CD14-positive monocyte (primary cell): ENCODE results near the gene TM9SF3. TPM values are rescaled to one million over a fixed set of nuclear protein-coding genes. Genes with fewer than 3 reads are reported as not detected.

ENCODE experiments used
- DNase-seq, 3 donors: peaks; one replicate each; pipeline ENCODE4 v3.0.0-alpha.2; 2011 to 2022
- H2AFZ ChIP-seq: 2 replicates; pipeline ENCODE4 v1.6.0; 2012; ENCODE audit warnings: mild to moderate bottlenecking, low read depth, low read length, inconsistent platforms; ENCODE audit not compliant: insufficient read depth, poor library complexity, severe bottlenecking
- H3K27ac ChIP-seq, 2 donors: 1 replicate in 1 of 2; 2 replicates in 1 of 2; pipeline ENCODE4 v1.5.1; 2012 to 2013; ENCODE audit warnings: low read length in 2 of 2, control low read depth in 1 of 2, inconsistent platforms in 1 of 2, low read depth in 1 of 2, mild to moderate bottlenecking in 1 of 2
- H3K27me3 ChIP-seq, 2 donors: one replicate each; pipeline versions ENCODE4 v1.6.0 to v1.6.1; 2011 to 2013; ENCODE audit warnings: low read length in 2 of 2; ENCODE audit not compliant: control insufficient read depth in 2 of 2, insufficient read depth in 2 of 2
- H3K36me3 ChIP-seq, 2 donors: replicated peaks in 1 of 2; 1 replicate in 1 of 2; 2 replicates in 1 of 2; pipeline versions ENCODE4 v1.5.1 to v1.6.1; 2012 to 2013; ENCODE audit warnings: low read length in 2 of 2, control low read depth in 1 of 2, inconsistent platforms in 1 of 2, mild to moderate bottlenecking in 1 of 2; ENCODE audit not compliant: insufficient read depth in 2 of 2, control insufficient read depth in 1 of 2
- H3K4me1 ChIP-seq, 2 donors: 1 replicate in 1 of 2; 2 replicates in 1 of 2; pipeline versions ENCODE4 v1.5.1 to v1.6.1; 2012 to 2013; ENCODE audit warnings: low read length in 2 of 2, control low read depth in 1 of 2, inconsistent platforms in 1 of 2, mild to moderate bottlenecking in 1 of 2, moderate library complexity in 1 of 2; ENCODE audit not compliant: insufficient read depth in 2 of 2, control insufficient read depth in 1 of 2
- H3K4me2 ChIP-seq: replicated peaks from 2 replicates; pipeline ENCODE3; 2012; ENCODE audit warnings: low read length, moderate library complexity, mild to moderate bottlenecking; ENCODE audit not compliant: poor library complexity, severe bottlenecking; ENCODE audit errors: extremely low read depth
- H3K4me3 ChIP-seq, 3 experiments: fragments of 200-600 bp in 1 of 3; sonication (generic) in 1 of 3; replicated peaks in 1 of 3; 1 replicate in 2 of 3; 2 replicates in 1 of 3; pipeline ENCODE4 v1.5.1; 2011 to 2013; ENCODE audit warnings: low read length in 3 of 3, mild to moderate bottlenecking in 3 of 3, control low read depth in 2 of 3, low read depth in 2 of 3, inconsistent platforms in 1 of 3, moderate library complexity in 1 of 3
- H3K79me2 ChIP-seq: 2 replicates; pipeline ENCODE4 v1.6.0; 2012; ENCODE audit warnings: mild to moderate bottlenecking, control low read depth, inconsistent platforms, low read length, moderate library complexity; ENCODE audit not compliant: insufficient read depth
- H3K9ac ChIP-seq: 2 replicates; pipeline ENCODE4 v1.6.0; 2017; ENCODE audit warnings: low read length, mild to moderate bottlenecking; ENCODE audit not compliant: insufficient read depth, poor library complexity, severe bottlenecking
- H3K9me3 ChIP-seq, 2 donors: replicated peaks in 1 of 2; 1 replicate in 1 of 2; 2 replicates in 1 of 2; pipeline versions ENCODE4 v1.5.1 to v1.6.1; 2012 to 2013; ENCODE audit warnings: low read length in 2 of 2, control low read depth in 1 of 2; ENCODE audit not compliant: control insufficient read depth in 1 of 2, insufficient read depth in 1 of 2
- H4K20me1 ChIP-seq: 2 replicates; pipeline ENCODE4 v1.6.0; 2012; ENCODE audit warnings: mild to moderate bottlenecking, low read length, control low read depth, moderate library complexity; ENCODE audit not compliant: insufficient read depth
- H3K27ac Mint-ChIP-seq, 7 donors: one replicate each; pipeline ENCODE4 v1.8.0; 2020; ENCODE audit warnings: mild to moderate bottlenecking in 7 of 7, mixed read lengths in 7 of 7, moderate library complexity in 6 of 7, inconsistent platforms in 2 of 7
- H3K27me3 Mint-ChIP-seq, 3 donors: one replicate each; pipeline ENCODE4 v1.8.0; 2021 to 2022; ENCODE audit warnings: low read depth in 3 of 3, mild to moderate bottlenecking in 3 of 3, mixed read lengths in 3 of 3, moderate library complexity in 3 of 3, inconsistent platforms in 1 of 3
- H3K36me3 Mint-ChIP-seq, 2 donors: one replicate each; pipeline ENCODE4 v1.8.0; 2020; ENCODE audit warnings: mixed read lengths in 2 of 2, inconsistent platforms in 1 of 2, mild to moderate bottlenecking in 1 of 2
- H3K4me1 Mint-ChIP-seq: one replicate; pipeline ENCODE4 v1.8.0; 2020; ENCODE audit warnings: mild to moderate bottlenecking, mixed read lengths
- H3K4me3 Mint-ChIP-seq, 2 donors: one replicate each; pipeline ENCODE4 v1.8.0; 2020; ENCODE audit warnings: mild to moderate bottlenecking in 2 of 2, mixed read lengths in 2 of 2, moderate library complexity in 1 of 2
- H3K9me3 Mint-ChIP-seq, 7 donors: one replicate each; pipeline ENCODE4 v1.8.0; 2020 to 2022; ENCODE audit warnings: mixed read lengths in 7 of 7, mild to moderate bottlenecking in 6 of 7, moderate library complexity in 6 of 7, inconsistent platforms in 2 of 7
- WGBS: methylation state at CpG from one replicate; pipeline ENCODE4 v1.1.5; 2013; ENCODE audit warnings: missing lambda C conversion rate; ENCODE audit not compliant: insufficient coverage; 5-methylcytosine and 5-hydroxymethylcytosine counted together
- intact Hi-C, 2 donors: fragments of 100-400 bp; cut with micrococcal nuclease; formaldehyde crosslinking; loops; one replicate each; pipeline versions ENCODE4 v1.15.0 to v1.15.1; 2023
- polyA plus RNA-seq, 3 donors: library from polyadenylated mRNA; depleted of rRNA in 1 of 3; unstranded in 2 of 3; stranded (reverse) in 1 of 3; fragments of 300-500 nt in 2 of 3; fragments of >200 nt in 1 of 3; fragmentation: Illumina TruSeq in 2 of 3; gene quantifications; 1 replicate in 2 of 3; 2 replicates in 1 of 3; pipeline ENCODE4 v1.2.3, GENCODE V29; 2012 to 2021
- TF ChIP-seq, protein P1 (sequence below): fragments of 200-600 bp; IDR thresholded peaks from one replicate; pipeline ENCODE4 v1.8.0; 2022; ENCODE audit warnings: antibody characterized with exemption, mild to moderate bottlenecking

TM9SF3 gene
- polyA plus RNA-seq, 3 donors: 23.9 to 67.1 (median 59.9) TPM

- DNase-seq: no peak
- H3K4me2 ChIP-seq: no peak overlapping the region
- peaks cover 50 to 56% of the 10 kb centered on the region in 2 donors for H3K27me3 ChIP-seq
- Mint-ChIP-seq H3K27ac (no peak overlapping the region), H3K4me3 (peak overlapping the region in 1 of 2 donors; percentile 95), H3K4me1 (peaks cover 28% of the 10 kb centered on the region), H3K27me3 (peaks cover 54 to 72% (median 55%) of the 10 kb centered on the region in 3 donors), H3K9me3 (peaks cover 0 to 18% (median 5%) of the 10 kb centered on the region in 7 donors), H3K36me3 (peaks cover 0 to 12% of the 10 kb centered on the region in 2 donors)
- TF ChIP-seq, protein P1, sequence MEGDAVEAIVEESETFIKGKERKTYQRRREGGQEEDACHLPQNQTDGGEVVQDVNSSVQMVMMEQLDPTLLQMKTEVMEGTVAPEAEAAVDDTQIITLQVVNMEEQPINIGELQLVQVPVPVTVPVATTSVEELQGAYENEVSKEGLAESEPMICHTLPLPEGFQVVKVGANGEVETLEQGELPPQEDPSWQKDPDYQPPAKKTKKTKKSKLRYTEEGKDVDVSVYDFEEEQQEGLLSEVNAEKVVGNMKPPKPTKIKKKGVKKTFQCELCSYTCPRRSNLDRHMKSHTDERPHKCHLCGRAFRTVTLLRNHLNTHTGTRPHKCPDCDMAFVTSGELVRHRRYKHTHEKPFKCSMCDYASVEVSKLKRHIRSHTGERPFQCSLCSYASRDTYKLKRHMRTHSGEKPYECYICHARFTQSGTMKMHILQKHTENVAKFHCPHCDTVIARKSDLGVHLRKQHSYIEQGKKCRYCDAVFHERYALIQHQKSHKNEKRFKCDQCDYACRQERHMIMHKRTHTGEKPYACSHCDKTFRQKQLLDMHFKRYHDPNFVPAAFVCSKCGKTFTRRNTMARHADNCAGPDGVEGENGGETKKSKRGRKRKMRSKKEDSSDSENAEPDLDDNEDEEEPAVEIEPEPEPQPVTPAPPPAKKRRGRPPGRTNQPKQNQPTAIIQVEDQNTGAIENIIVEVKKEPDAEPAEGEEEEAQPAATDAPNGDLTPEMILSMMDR: peak; percentile 49
- H3K9me3 ChIP-seq: peaks cover 0 to 20% of the 10 kb centered on the region in 2 donors
- H3K9ac ChIP-seq: no peak overlapping the region
- peaks cover 12% of the 10 kb centered on the region for H4K20me1 ChIP-seq
- H2AFZ ChIP-seq: no peak overlapping the region
- WGBS: 63% methylated on average over 3 of the region's 7 CpGs
- H3K4me3 ChIP-seq: no peak overlapping the region
- peaks cover 21 to 23% of the 10 kb centered on the region in 2 donors for H3K4me1 ChIP-seq
- no peaks in the 10 kb centered on the region for H3K79me2 ChIP-seq
- intact Hi-C loops: loop anchor here in 1 of 2 donors (5.0 kb wide), 2 partner anchors 114 to 134 kb away; no protein-coding TSS in a partner anchor
- H3K27ac ChIP-seq: no peak overlapping the region
- H3K36me3 ChIP-seq: no peaks in the 10 kb centered on the region
Observed at GRCh38 chr10:96511044-96511945, 75.5 kb downstream of the TM9SF3 start.

- Mint-ChIP-seq H3K36me3 (peaks cover 0 to 6% of the 10 kb centered on the region in 2 donors), H3K4me3 (peak overlapping the region in 1 of 2 donors; percentile 49), H3K27me3 (peaks cover 33 to 56% (median 36%) of the 10 kb centered on the region in 3 donors), H3K9me3 (peaks cover 0 to 14% (median 2%) of the 10 kb centered on the region in 7 donors), H3K4me1 (peaks cover 17% of the 10 kb centered on the region), H3K27ac (no peak overlapping the region)
- no peak overlapping the region for H3K27ac ChIP-seq
- peaks cover 3% of the 10 kb centered on the region for H4K20me1 ChIP-seq
- peaks cover 0 to 15% of the 10 kb centered on the region in 2 donors for H3K9me3 ChIP-seq
- intact Hi-C loops: no loop called here
- H3K9ac ChIP-seq: no peak overlapping the region
- 100% methylated on average over 2 of the region's 3 CpGs for WGBS
- TF ChIP-seq, protein P1: no peak
- peaks cover 18 to 20% of the 10 kb centered on the region in 2 donors for H3K4me1 ChIP-seq
- DNase-seq: no peak
- H3K4me2 ChIP-seq: no peak overlapping the region
- no peaks in the 10 kb centered on the region for H3K79me2 ChIP-seq
- H3K36me3 ChIP-seq: no peaks in the 10 kb centered on the region
- H3K27me3 ChIP-seq: peaks cover 29 to 34% of the 10 kb centered on the region in 2 donors
- H3K4me3 ChIP-seq: no peak overlapping the region
- H2AFZ ChIP-seq: no peak overlapping the region
Observed at GRCh38 chr10:96509017-96509641, 77.7 kb downstream of the TM9SF3 start.
